GM19328 (cell line): ENCODE results near the gene STIMATE.

Source experiments
- ATAC-seq: cut with Tn5 transposase; IDR thresholded peaks from one replicate; pipeline ENCODE4 v1.9.1; 2021; ENCODE audit warnings: mild to moderate bottlenecking, moderate library complexity; ENCODE audit not compliant: unreplicated experiment

The STIMATE gene

DNA sequence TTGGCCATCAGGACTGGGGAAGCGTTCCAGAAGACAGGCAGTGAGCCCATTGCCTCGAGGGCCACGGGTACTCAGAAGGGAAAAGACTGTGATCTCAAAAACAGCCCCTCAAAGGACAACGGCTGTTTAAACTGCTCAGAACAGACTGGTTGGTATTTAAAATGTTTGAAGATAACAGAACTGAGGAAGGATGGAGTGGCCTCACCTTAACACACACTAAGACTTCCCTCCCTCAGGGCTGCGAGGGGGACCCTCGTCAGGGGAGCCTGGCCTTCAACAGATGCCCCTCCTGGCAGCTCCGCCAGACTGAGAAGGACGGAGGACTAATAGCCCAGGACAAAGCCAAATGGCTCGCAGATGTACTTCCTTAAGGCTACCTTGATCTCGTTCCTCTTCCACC, 2.6 kb downstream of the STIMATE start:
- no peak for ATAC-seq

DNA sequence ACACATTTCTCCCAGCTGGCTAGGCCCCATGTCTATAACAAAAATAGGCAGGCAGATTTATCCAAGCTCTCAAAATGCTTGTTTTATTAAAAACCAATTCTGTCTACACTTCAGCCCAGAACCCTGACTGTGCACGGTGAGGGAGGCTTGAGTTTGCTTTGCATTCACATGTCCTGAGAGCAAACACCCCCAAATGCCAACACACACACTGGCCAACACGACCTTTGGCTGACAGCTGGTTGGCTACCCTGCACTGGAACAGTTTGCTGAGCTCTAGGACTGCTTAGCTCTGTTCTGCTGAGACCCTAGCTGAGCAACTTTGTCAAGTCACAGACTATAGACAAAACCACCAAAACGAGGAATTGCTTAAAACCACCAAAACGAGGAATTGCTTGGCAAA, 3.6 kb downstream of the STIMATE start:
- no peak for ATAC-seq

DNA sequence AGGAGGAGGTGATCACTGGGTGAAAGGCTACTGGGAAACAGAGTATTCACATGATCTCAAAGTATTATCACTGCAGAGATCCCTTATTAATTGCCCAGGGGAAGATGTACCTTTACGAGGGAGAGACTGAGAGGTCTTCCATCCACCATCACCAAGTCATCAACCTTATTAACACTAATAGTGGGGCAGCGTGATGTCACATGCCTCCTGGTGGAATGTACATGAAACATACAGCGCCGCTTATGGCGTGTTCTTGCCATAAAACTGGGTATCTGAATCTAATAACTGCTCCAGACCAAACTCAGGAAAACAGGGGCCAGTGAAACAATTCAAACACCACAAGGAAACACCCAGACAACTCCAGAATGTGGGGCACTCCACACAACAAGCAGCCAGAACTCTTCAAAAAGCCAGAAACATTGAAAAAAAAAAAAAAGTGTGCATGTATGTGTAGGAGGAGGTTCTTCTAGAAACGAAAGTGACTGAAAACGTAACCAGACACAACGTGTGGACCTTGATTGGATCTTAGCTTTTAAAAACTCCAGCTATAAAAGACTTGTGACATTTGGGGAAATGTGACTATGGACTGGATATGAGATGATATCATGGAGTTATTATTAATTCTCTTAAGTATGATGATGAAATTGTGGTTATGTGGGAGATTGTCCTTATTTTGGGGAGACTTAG, 4.6 kb downstream of the STIMATE start:
- ATAC-seq = no peak

DNA sequence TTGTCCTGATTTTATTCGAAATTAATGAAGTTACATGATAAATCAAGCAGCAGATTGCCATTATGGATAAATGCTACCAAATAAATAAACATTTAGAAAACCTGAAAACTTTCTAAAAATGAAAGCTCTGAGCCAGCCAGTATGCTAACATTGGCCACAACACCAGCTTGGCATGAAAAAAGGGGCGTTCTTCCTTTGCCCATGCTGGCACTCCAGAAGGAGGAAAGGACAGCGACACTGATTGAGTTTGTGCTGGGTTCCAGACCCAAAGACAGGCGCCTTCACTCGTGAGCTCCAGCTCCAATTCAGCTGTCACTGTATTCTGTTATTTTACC, 5.1 kb downstream of the STIMATE start:
- no peak for ATAC-seq

DNA sequence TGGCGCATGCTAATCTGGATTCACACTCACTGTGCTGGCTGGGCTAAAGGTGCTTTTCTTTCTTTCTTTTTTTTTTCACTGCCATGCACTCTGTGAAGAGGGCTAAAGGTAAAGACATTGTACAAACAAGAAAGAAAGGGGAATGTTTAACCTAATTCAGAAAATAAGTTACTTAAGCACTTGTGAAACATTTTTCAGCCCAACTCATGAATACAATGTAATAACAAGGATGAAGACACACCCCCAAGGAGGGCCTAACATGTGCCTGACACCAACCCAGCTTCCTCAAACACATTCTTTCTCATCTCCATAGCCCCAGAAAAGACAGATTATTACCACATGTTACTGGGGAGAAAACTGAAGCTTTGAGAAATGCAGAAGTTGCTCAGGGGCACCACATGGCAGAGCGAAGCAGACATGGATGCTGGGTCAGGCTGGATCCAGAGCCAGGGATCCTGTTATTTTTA, 5.7 kb downstream of the STIMATE start:
- ATAC-seq = no peak

DNA sequence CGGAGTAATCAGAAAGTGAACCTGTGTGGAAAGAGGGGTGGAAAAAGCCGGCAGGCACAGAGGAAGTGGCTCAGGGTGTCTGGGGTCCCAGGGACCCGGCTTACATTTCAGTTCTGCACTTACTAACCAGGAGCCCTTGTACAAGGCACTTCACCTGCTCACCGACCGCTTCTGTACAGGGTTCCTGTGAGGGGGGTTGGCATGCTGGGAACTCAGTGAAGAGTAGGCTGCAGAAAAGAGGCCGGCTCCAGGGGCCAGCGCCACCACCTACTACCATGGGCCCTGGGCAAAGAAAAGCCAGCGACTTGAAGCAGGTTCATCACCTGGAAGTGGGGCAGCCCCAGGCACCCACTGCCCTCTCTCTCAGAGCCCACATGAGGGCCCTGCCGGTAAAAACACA, 6.2 kb downstream of the STIMATE start:
- ATAC-seq = no peak

DNA sequence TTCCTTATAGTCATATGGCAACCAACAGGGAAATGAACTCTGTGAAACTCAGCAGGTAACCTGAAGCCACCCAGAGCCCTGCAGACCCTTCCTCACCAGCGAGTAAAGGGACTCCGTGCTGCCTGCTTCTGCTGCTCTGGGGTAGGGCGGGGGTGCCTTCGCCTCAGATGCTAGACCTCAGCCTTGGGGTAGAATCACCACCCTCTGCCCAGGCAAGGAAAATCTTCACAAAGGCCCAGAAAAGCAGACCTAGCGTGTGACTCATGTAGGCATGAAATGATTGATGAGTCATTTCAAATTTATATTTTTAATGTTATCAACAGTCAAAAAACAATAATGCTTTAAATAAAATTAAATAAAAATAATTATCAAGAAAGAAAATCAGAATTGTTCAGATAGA, 6.6 kb downstream of the STIMATE start:
- ATAC-seq = no peak

DNA sequence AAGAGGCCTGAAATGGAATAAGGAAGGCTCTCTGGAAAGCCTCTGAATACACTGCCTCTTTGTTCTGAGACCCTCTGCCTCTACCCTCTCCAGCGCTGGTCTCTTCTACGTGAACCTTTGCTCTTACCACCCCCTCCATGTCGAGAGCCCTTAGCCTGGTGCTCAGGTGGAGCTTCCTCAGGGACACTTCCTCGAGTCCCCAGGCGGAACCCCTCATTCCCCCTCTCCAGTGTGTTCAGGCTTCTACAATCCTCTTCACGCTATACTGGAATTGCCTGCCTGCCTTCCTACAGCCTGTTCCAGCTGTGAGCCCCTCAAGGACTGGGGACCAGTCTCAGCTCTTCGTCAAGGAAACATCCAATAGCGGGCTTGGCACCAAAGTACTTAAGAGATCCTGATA, 7.4 kb downstream of the STIMATE start:
- no peak for ATAC-seq

DNA sequence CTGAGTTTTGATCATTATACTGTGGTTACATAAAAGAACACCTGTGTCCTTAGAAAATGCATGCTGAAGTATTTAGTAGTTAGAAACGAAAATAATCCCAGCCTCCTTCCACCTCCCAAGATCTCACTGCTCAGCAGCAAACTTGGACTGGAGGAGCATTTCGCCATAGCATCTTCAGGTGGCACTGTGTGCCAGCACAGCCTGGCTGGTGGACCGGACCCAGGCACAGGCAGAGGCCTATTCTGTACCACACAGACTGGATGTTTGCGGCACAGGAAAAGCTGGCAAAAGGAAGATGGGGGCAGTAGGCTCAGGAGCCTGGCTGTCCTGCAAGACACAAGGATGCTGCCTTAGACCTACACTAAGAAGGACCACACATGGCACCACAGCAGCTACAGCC, 10.2 kb downstream of the STIMATE start:
- ATAC-seq = no peak

DNA sequence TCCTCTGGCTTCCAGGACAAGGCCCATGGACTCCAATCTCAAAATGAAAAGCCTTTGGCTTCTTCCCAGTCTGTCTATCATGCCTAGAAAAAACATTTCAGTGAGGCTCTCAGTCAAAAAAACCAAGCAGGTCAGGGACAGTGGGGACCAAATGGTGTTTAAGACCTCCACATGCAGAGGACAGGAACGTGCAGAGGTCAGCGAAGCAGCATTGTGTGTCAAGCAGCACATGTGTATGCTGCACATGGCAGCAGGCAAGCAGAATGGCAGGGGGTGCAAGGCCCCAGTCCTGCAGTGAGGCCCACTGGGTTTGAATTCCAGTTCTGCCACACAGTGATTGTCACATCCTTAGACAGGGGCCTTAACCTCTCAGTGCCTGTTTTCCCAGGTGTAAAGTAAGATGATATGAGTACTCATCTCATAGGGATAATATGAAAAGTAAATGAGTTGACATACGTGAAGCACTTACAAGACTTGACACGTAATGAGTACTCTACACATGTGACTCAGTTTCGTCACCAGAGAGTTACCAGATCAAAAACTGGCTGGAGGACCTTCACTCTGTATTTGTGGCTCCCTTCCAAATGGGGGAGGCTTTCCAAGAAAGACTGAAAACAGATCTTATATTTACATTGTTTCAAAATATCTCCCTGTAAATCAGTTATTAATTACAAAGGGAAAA, 11.2 kb downstream of the STIMATE start:
- no peak for ATAC-seq

DNA sequence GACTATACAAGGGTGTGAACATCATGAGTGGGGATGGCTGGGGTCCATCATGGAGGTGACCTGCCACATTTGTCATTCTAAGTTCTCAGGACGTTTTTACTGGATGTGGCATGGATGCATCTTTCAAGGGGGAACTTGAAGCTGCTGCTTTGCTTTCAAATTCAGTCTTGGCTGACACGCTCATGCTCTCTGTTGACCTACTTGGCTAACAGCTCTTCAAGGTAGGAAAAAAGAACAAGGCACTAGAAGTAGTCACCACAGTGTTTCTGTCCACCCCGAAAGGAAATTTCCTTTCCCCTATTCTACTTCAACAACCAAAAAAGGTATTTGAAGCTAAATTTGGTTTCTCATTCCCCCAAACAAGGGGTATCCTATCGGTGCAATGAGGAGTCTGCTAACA, 15.0 kb downstream of the STIMATE start:
- no peak for ATAC-seq

DNA sequence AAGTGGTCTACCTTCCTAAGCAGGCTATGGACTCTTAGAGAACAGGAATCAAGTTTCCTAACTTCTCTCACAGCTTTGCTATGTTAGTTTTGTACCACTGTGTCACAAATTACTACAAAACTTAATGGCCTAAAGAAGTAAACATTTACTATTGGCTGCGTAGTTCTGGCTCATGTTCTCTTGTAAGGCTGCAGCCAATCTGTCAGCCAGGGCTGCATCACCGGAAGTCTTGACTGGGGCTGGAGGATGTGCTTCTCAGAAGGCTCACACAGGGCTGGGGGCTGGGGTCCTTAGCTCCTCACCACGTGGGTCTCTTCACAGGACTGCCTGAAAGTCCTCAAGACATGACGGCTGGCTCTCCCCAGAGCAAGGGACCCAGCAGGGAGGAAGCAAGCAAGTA, 15.5 kb downstream of the STIMATE start:
- ATAC-seq = no peak

DNA sequence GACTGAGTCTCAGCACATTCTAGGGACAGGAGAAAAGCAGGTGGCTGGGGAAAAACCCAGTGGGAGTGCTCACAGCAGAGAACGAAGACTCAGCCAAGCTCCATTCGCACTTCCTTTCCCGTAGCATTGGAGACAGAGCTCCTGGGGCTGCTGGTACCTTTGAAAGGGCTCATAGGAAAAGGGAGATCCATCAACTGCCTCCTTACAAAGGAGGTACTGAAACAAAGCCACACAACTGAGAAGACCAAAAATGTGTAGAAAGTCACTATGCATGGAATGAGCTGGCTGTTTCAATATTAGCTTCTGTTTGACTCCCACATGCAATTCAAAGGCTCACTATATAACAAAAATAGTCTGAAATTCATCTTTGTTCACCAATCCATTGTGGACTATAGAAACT, 16.9 kb downstream of the STIMATE start:
- no peak for ATAC-seq

DNA sequence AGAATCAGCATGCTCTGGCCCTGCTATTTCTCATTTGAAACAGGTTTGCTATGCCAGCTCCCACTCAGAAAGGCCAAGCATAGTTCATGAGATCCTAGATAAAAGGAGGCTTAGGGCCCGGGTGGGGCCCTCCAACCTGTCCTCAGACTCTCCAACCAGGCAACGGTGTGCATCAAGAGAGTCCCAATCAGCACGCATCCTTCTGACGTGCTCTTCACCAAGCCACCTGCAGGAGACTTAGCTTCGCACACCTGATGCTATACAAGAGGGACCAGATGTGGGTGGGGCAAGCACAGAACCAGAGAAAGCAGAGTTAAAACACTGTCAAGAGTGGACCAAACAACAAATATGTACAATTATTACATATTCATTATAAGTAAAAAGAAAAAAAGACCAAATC, 17.3 kb downstream of the STIMATE start:
- ATAC-seq = no peak

DNA sequence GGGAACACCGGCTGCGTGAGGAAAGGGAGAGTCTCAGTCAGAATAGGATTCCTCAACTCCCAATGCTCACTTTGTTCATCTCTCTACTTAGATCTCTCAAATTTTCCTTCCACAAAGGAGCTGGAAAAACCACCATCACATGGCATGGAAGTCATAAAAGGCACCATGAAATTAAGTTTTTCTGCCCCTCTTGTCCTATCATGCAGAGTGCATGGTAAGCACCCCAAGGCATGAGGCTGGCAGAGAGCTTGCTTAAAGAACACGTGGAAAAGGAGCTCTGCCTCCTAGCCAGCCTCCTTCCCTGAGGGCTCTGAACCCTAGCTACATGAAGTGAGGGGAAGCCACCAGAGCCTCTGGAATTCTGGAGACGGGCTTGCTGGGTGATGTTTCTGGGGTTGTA, 17.8 kb downstream of the STIMATE start:
- ATAC-seq = no peak

DNA sequence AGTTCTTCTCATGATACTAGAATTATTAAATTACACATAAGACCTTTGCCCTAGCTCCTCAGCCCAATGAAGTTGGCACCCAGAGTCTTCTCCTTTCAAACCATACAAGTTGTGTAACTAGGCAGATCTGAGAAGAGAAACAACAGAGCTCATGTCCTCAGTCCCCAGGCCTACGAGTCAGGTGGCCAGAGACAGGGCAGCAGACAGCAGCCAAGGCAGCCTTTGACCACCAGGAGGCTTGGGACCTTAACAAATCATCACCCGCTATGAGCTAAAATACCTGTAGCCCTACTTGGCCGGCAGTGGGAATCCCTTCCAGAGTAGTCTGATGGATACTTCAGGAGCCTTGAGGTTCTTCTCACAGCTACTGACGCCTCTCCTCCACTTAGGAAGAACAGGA, 18.3 kb downstream of the STIMATE start:
- no peak for ATAC-seq

DNA sequence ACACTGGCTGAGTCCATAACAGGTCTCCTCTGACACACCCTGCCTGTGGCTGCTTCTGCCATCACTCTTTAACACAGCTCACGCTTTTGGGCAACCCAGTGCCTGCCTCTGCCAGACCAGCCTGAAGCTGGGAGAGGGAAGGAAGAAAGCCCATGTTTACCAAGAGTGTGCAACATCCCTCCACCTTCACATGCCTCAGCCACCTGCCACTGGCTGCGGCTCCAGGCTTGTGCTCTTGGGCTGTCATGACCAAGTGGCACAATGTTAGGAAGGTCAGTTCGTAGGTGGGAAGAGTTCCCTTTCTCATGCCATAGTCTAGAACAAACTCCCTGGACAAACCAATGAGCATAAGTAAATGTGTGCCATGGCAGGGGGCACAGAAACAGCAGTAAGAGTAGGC, 20.3 kb downstream of the STIMATE start:
- ATAC-seq = no peak

DNA sequence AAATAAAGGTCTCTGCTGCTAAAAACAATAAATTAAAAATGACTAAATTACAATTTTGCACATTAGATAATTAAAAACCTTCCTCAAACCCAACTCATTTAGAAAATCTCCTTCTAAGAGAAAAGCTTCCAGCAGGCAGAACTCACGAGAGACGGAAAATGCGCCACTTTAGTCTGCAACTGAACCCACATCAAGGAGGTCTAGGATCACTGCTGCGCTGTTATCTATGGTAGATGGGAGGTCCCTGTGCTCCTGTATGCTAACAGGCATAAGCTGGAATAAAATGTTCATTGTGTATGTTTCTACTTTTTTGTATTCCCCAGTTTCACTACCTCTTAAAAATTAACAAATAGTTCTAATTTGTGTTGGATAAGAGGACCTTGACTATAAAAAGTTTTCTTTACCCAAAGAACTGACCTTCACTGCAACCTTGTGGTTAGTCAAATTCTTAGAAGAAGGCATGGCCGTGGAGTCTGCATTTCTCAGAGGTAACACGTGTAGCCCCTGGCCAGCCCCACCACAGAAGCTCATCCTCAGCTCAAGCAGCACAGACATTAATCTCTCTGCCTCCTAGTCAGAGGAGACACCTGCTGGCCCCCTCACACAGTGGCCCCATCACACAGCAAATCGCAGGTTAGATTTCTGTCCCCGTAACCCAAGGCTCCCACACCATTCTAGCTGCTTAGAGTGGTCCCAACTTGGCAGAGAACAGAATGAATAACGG, 22.3 kb downstream of the STIMATE start:
- ATAC-seq = no peak

DNA sequence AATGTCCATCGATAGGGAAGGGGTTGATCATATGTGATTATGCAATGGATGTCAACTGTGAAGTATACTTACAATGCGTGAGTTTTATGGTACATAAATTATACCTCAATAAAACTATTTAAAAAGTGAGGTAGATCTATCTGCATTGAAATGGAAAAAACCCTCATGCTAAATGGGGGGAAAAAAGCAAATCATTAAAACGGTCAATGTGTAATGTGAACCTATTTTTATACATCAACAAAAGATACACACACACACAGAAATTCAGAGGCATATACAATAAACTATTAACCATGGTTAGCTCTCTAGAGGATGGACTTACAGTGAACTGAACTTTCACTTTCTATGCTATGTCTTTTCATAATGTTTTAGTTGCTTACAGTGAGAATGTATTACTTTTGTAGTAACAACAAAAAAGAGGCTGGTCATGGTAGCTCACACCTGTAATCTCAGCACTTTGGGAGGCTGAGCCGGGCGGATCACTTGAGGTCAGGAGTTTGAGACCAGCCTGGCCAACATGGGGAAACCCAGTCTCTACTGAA, 23.1 kb downstream of the STIMATE start:
- no peak for ATAC-seq

DNA sequence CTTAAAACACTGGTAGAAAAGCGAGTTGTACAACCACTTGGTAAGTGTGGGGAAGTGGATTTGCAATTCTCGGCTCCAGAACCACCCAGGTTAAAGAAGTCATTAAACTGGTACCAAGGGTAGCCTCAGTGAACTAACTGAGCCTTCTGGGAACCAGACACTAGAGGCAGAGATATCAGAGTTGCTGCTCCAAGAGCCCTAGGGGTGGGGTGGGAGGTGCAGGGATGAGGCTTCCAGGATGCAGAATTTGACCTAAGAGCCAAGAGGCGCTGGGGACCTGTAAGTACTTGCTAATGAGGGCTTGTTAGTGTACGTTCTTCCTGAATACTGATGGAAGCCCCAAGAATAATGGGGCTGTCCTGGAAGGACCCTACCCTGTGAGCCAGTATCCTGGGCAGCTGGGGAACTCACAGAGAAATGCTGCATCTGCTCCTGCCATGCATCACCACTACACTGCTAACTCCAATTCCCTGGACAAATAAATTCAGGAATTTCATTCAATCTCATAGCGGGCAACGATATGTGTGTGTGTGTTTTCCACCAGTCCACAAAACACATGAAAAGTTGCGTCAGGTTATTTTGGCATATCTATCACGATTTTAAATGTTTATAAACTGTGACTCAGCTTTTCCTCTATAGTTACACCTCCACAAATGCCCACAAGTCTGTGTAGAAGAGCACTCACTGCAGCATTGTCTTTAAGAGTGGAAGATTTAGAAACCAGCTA, 23.8 kb downstream of the STIMATE start:
- ATAC-seq = no peak

DNA sequence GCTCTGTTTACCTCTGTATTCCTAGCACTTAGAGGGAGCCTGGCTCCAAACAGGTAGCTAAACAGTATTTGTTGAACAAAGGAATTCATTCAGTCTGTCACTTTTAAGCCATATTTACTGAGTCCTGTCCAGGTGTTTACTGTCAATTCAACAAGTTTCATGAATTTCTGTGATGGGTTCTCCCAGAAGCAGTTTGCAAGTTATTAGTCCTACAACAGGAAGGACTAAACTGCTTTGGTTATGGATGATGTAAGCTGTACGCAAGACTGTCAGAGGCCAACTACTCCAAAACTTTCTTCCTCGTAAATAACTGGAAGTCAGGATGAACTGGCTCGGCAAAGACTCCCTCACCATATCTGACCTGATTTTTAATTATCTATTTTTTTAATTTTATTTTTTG, 25.1 kb downstream of the STIMATE start:
- no peak for ATAC-seq
